CD14-positive monocyte (primary cell): ENCODE measurements around the gene RASAL3. TPM values are rescaled to one million over a fixed set of nuclear protein-coding genes. Genes with fewer than 3 reads are reported as not detected.

Experiments
- DNase-seq, 3 donors: peaks; one replicate each; pipeline ENCODE4 v3.0.0-alpha.2; 2011 to 2022
- H2AFZ ChIP-seq: 2 replicates; pipeline ENCODE4 v1.6.0; 2012; ENCODE audit warnings: mild to moderate bottlenecking, low read depth, low read length, inconsistent platforms; ENCODE audit not compliant: insufficient read depth, poor library complexity, severe bottlenecking
- H3K27ac ChIP-seq, 2 donors: 1 replicate in 1 of 2; 2 replicates in 1 of 2; pipeline ENCODE4 v1.5.1; 2012 to 2013; ENCODE audit warnings: low read length in 2 of 2, control low read depth in 1 of 2, inconsistent platforms in 1 of 2, low read depth in 1 of 2, mild to moderate bottlenecking in 1 of 2
- H3K27me3 ChIP-seq, 2 donors: one replicate each; pipeline versions ENCODE4 v1.6.0 to v1.6.1; 2011 to 2013; ENCODE audit warnings: low read length in 2 of 2; ENCODE audit not compliant: control insufficient read depth in 2 of 2, insufficient read depth in 2 of 2
- H3K36me3 ChIP-seq, 2 donors: replicated peaks in 1 of 2; 1 replicate in 1 of 2; 2 replicates in 1 of 2; pipeline versions ENCODE4 v1.5.1 to v1.6.1; 2012 to 2013; ENCODE audit warnings: low read length in 2 of 2, control low read depth in 1 of 2, inconsistent platforms in 1 of 2, mild to moderate bottlenecking in 1 of 2; ENCODE audit not compliant: insufficient read depth in 2 of 2, control insufficient read depth in 1 of 2
- H3K4me1 ChIP-seq, 2 donors: 1 replicate in 1 of 2; 2 replicates in 1 of 2; pipeline versions ENCODE4 v1.5.1 to v1.6.1; 2012 to 2013; ENCODE audit warnings: low read length in 2 of 2, control low read depth in 1 of 2, inconsistent platforms in 1 of 2, mild to moderate bottlenecking in 1 of 2, moderate library complexity in 1 of 2; ENCODE audit not compliant: insufficient read depth in 2 of 2, control insufficient read depth in 1 of 2
- H3K4me2 ChIP-seq: replicated peaks from 2 replicates; pipeline ENCODE3; 2012; ENCODE audit warnings: low read length, moderate library complexity, mild to moderate bottlenecking; ENCODE audit not compliant: poor library complexity, severe bottlenecking; ENCODE audit errors: extremely low read depth
- H3K4me3 ChIP-seq, 3 experiments: fragments of 200-600 bp in 1 of 3; sonication (generic) in 1 of 3; replicated peaks in 1 of 3; 1 replicate in 2 of 3; 2 replicates in 1 of 3; pipeline ENCODE4 v1.5.1; 2011 to 2013; ENCODE audit warnings: low read length in 3 of 3, mild to moderate bottlenecking in 3 of 3, control low read depth in 2 of 3, low read depth in 2 of 3, inconsistent platforms in 1 of 3, moderate library complexity in 1 of 3
- H3K79me2 ChIP-seq: 2 replicates; pipeline ENCODE4 v1.6.0; 2012; ENCODE audit warnings: mild to moderate bottlenecking, control low read depth, inconsistent platforms, low read length, moderate library complexity; ENCODE audit not compliant: insufficient read depth
- H3K9ac ChIP-seq: 2 replicates; pipeline ENCODE4 v1.6.0; 2017; ENCODE audit warnings: low read length, mild to moderate bottlenecking; ENCODE audit not compliant: insufficient read depth, poor library complexity, severe bottlenecking
- H3K9me3 ChIP-seq, 2 donors: replicated peaks in 1 of 2; 1 replicate in 1 of 2; 2 replicates in 1 of 2; pipeline versions ENCODE4 v1.5.1 to v1.6.1; 2012 to 2013; ENCODE audit warnings: low read length in 2 of 2, control low read depth in 1 of 2; ENCODE audit not compliant: control insufficient read depth in 1 of 2, insufficient read depth in 1 of 2
- H4K20me1 ChIP-seq: 2 replicates; pipeline ENCODE4 v1.6.0; 2012; ENCODE audit warnings: mild to moderate bottlenecking, low read length, control low read depth, moderate library complexity; ENCODE audit not compliant: insufficient read depth
- H3K27ac Mint-ChIP-seq, 7 donors: one replicate each; pipeline ENCODE4 v1.8.0; 2020; ENCODE audit warnings: mild to moderate bottlenecking in 7 of 7, mixed read lengths in 7 of 7, moderate library complexity in 6 of 7, inconsistent platforms in 2 of 7
- H3K27me3 Mint-ChIP-seq, 3 donors: one replicate each; pipeline ENCODE4 v1.8.0; 2021 to 2022; ENCODE audit warnings: low read depth in 3 of 3, mild to moderate bottlenecking in 3 of 3, mixed read lengths in 3 of 3, moderate library complexity in 3 of 3, inconsistent platforms in 1 of 3
- H3K36me3 Mint-ChIP-seq, 2 donors: one replicate each; pipeline ENCODE4 v1.8.0; 2020; ENCODE audit warnings: mixed read lengths in 2 of 2, inconsistent platforms in 1 of 2, mild to moderate bottlenecking in 1 of 2
- H3K4me1 Mint-ChIP-seq: one replicate; pipeline ENCODE4 v1.8.0; 2020; ENCODE audit warnings: mild to moderate bottlenecking, mixed read lengths
- H3K4me3 Mint-ChIP-seq, 2 donors: one replicate each; pipeline ENCODE4 v1.8.0; 2020; ENCODE audit warnings: mild to moderate bottlenecking in 2 of 2, mixed read lengths in 2 of 2, moderate library complexity in 1 of 2
- H3K9me3 Mint-ChIP-seq, 7 donors: one replicate each; pipeline ENCODE4 v1.8.0; 2020 to 2022; ENCODE audit warnings: mixed read lengths in 7 of 7, mild to moderate bottlenecking in 6 of 7, moderate library complexity in 6 of 7, inconsistent platforms in 2 of 7
- CTCF ChIP-seq: fragments of 200-600 bp; IDR thresholded peaks from one replicate; pipeline ENCODE4 v1.8.0; 2022; ENCODE audit warnings: antibody characterized with exemption, mild to moderate bottlenecking
- WGBS: methylation state at CpG from one replicate; pipeline ENCODE4 v1.1.5; 2013; ENCODE audit warnings: missing lambda C conversion rate; ENCODE audit not compliant: insufficient coverage; 5-methylcytosine and 5-hydroxymethylcytosine counted together
- intact Hi-C, 2 donors: fragments of 100-400 bp; cut with micrococcal nuclease; formaldehyde crosslinking; loops; one replicate each; pipeline versions ENCODE4 v1.15.0 to v1.15.1; 2023
- polyA plus RNA-seq, 3 donors: library from polyadenylated mRNA; depleted of rRNA in 1 of 3; unstranded in 2 of 3; stranded (reverse) in 1 of 3; fragments of 300-500 nt in 2 of 3; fragments of >200 nt in 1 of 3; fragmentation: Illumina TruSeq in 2 of 3; gene quantifications; 1 replicate in 2 of 3; 2 replicates in 1 of 3; pipeline ENCODE4 v1.2.3, GENCODE V29; 2012 to 2021

Gene RASAL3
- polyA plus RNA-seq, 3 donors, result 4.5 to 45.4 (median 13.6) TPM

GRCh38 chr19:15421721-15422260, 42.6 kb downstream of the RASAL3 start:
- Histone ChIP-seq H3K27ac (no peak overlapping the region), H3K4me2 (no peak overlapping the region), H3K79me2 (peaks cover 24% of the 10 kb centered on the region), H3K27me3 (no peaks in the 10 kb centered on the region), H3K4me1 (peaks cover 19 to 24% of the 10 kb centered on the region in 2 donors), H3K9me3 (peaks cover 6 to 10% of the 10 kb centered on the region in 2 donors), H3K9ac (no peak overlapping the region), H2AFZ (no peak overlapping the region), H3K4me3 (no peak overlapping the region), H3K36me3 (peaks cover 39 to 54% of the 10 kb centered on the region in 2 donors), H4K20me1 (peaks cover 13% of the 10 kb centered on the region)
- Mint-ChIP-seq H3K9me3 (peaks cover 0 to 9% (median 6%) of the 10 kb centered on the region in 7 donors), H3K4me1 (peaks cover 23% of the 10 kb centered on the region), H3K27ac (no peak overlapping the region), H3K36me3 (peaks cover 31 to 54% of the 10 kb centered on the region in 2 donors), H3K27me3 (no peaks in the 10 kb centered on the region), H3K4me3 (no peak overlapping the region)
- TF ChIP-seq CTCF, result no peak
- 98% methylated on average over 10 of the region's 15 CpGs for WGBS
- intact Hi-C loops, result no loop called here
- DNase-seq, result no peak

- peaks cover 32 to 51% of the 10 kb centered on the region in 2 donors for H3K36me3 Mint-ChIP-seq
- 80% methylated on average over 3 of the region's 12 CpGs for WGBS
- no peak overlapping the region for H3K27ac Mint-ChIP-seq
- H3K9ac ChIP-seq, result no peak overlapping the region
- TF ChIP-seq CTCF, result no peak
- H4K20me1 ChIP-seq, result peaks cover 19% of the 10 kb centered on the region
- H3K4me1 Mint-ChIP-seq, result peaks cover 27% of the 10 kb centered on the region
- DNase-seq, result no peak
- no peak overlapping the region for H3K4me3 ChIP-seq
- H3K4me1 ChIP-seq, result peaks cover 19 to 26% of the 10 kb centered on the region in 2 donors
- peaks cover 29% of the 10 kb centered on the region for H3K79me2 ChIP-seq
- intact Hi-C loops, result no loop called here
- peaks cover 6 to 10% of the 10 kb centered on the region in 2 donors for H3K9me3 ChIP-seq
- H3K36me3 ChIP-seq, result peaks cover 33 to 49% of the 10 kb centered on the region in 2 donors
- H3K4me2 ChIP-seq, result no peak overlapping the region
- no peaks in the 10 kb centered on the region for H3K27me3 ChIP-seq
- H3K4me3 Mint-ChIP-seq, result no peak overlapping the region
- peaks cover 0 to 9% (median 6%) of the 10 kb centered on the region in 7 donors for H3K9me3 Mint-ChIP-seq
- no peaks in the 10 kb centered on the region for H3K27me3 Mint-ChIP-seq
- no peak overlapping the region for H2AFZ ChIP-seq
- H3K27ac ChIP-seq, result no peak overlapping the region
Observed at GRCh38 chr19:15421136-15421695, 43.1 kb downstream of the RASAL3 start.
